CD4-positive, alpha-beta T cell (primary cell): ENCODE measurements around the gene INTS11. TPM values are rescaled to one million over a fixed set of nuclear protein-coding genes. Genes with fewer than 3 reads are reported as not detected.

Source experiments
- ATAC-seq: fragments of 200-7000 bp; cut with Tn5 transposase; one replicate; pipeline ENCODE4 v1.10.0; 2022; ENCODE audit warnings: mild to moderate bottlenecking; ENCODE audit not compliant: poor library complexity
- CTCF ChIA-PET: fragments of 350-600 bp; sonication (Branson Sonifier 250); formaldehyde crosslinking; loops from one replicate; lab custom pipeline; 2021; ENCODE audit warnings: antibody characterized with exemption, inconsistent platforms; lab: Charles Lee
- POLR2A ChIA-PET: fragments of 350-600 bp; sonication (Branson Sonifier 250); formaldehyde crosslinking; loops from one replicate; lab custom pipeline; 2021; ENCODE audit warnings: antibody characterized with exemption, inconsistent platforms; lab: Charles Lee
- DNase-seq, 14 experiments: peaks; one replicate each; pipeline ENCODE4 v3.0.0-alpha.2; 2013 to 2020; ENCODE audit warnings: mixed read lengths in 2 of 14
- H3K27ac ChIP-seq, 2 donors: one replicate each; pipeline versions ENCODE4 v1.5.1 to v1.7.0; 2013; ENCODE audit warnings: low read length in 2 of 2, low read depth in 1 of 2, mild to moderate bottlenecking in 1 of 2
- H3K27me3 ChIP-seq, 2 experiments: 1 replicate in 1 of 2; 2 replicates in 1 of 2; pipeline versions ENCODE4 v1.6.1 to v1.7.0; 2013; ENCODE audit warnings: low read length in 2 of 2, control low read depth in 1 of 2, mild to moderate bottlenecking in 1 of 2, moderate library complexity in 1 of 2; ENCODE audit not compliant: insufficient read depth in 2 of 2, control insufficient read depth in 1 of 2
- H3K36me3 ChIP-seq: one replicate; pipeline ENCODE4 v1.6.1; 2013; ENCODE audit warnings: low read length, control low read depth; ENCODE audit not compliant: insufficient read depth
- H3K4me1 ChIP-seq: one replicate; pipeline ENCODE4 v1.6.1; 2013; ENCODE audit warnings: low read length, control low read depth; ENCODE audit not compliant: insufficient read depth
- H3K4me3 ChIP-seq: one replicate; pipeline ENCODE4 v1.5.1; 2013; ENCODE audit warnings: mild to moderate bottlenecking, low read length, moderate library complexity
- H3K9me3 ChIP-seq, 2 experiments: 1 replicate in 1 of 2; 2 replicates in 1 of 2; pipeline versions ENCODE4 v1.6.1 to v1.7.0; 2013; ENCODE audit warnings: low read length in 2 of 2, mild to moderate bottlenecking in 2 of 2, control low read depth in 1 of 2, moderate library complexity in 1 of 2; ENCODE audit not compliant: control insufficient read depth in 1 of 2, insufficient read depth in 1 of 2
- H3K27ac Mint-ChIP-seq: one replicate; pipeline ENCODE4 v1.8.0; 2020; ENCODE audit warnings: mixed read lengths
- H3K27me3 Mint-ChIP-seq: one replicate; pipeline ENCODE4 v1.8.0; 2021; ENCODE audit warnings: mixed read lengths
- H3K36me3 Mint-ChIP-seq: one replicate; pipeline ENCODE4 v1.8.0; 2021; ENCODE audit warnings: low read depth, mixed read lengths
- H3K4me1 Mint-ChIP-seq: one replicate; pipeline ENCODE4 v1.8.0; 2021; ENCODE audit warnings: low read depth, mixed read lengths
- H3K4me3 Mint-ChIP-seq: one replicate; pipeline ENCODE4 v1.8.0; 2020; ENCODE audit warnings: mild to moderate bottlenecking, mixed read lengths
- H3K9me3 Mint-ChIP-seq: one replicate; pipeline ENCODE4 v1.8.0; 2020; ENCODE audit warnings: mixed read lengths
- intact Hi-C, 2 experiments: fragments of 100-400 bp; cut with DNase I in 1 of 2; cut with micrococcal nuclease in 1 of 2; formaldehyde crosslinking; loops; one replicate each; pipeline versions ENCODE4 v1.15.1 to v1.9.0; 2023 to 2025; cut with DNase I, micrococcal nuclease
- total RNA-seq, 174 experiments: library from RNA in 2 of 174; stranded (reverse) in 2 of 174; gene quantifications; one replicate each; pipeline ENCODE4 v1.2.3 and lab custom pipeline; 2021 to 2026
- TF ChIP-seq, protein P1 (sequence below): fragments of 200-600 bp; IDR thresholded peaks from one replicate; pipeline ENCODE4 v1.8.0; 2022; ENCODE audit warnings: antibody characterized with exemption, mild to moderate bottlenecking

Gene INTS11
- total RNA-seq, 2 experiments from 2014 or later: 130 to 137 TPM

DNA sequence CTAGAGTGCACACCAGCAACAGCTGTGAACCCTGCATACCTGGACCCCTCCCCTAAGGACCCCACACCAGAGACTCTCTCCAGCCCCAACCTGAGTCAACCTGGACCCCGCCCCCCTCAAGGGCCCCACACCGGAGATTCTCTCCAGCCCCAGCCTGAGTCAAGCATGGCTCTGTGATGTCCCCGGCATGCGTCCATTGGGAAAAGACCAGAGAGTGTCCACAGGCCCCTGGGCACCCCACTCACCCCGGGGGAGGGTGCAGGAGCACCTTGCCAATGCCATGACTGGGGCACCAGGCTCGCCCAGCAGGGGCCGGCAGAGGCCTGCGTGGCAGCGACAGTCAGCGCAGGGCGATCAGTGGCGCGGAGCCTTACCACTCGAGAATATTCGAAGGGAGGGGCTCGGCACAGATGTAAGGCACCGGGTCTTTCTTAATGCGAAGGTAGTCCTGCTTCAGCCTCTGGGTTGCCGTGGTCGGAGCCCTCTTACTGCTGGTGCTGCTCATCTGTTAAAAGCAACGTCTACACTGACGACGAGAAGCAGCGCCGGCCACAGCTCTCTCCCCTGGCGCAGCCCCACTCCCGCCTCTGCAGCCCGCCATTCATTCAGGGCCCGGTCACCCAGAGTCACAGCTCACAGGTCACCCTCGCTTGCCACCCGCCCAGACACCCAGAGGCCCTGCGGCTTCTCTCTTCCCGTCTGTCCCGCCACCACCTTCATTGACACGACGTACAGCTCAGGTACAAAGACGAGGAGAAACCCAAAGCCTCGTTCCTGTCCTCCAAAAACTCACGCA lies 56.8 kb downstream of the INTS11 start:
- Histone ChIP-seq H3K9me3 (no peaks in the 10 kb centered on the region), H3K27me3 (no peaks in the 10 kb centered on the region), H3K36me3 (peaks cover 48% of the 10 kb centered on the region), H3K27ac (no peak overlapping the region), H3K4me3 (no peak overlapping the region), H3K4me1 (peaks cover 38% of the 10 kb centered on the region)
- DNase-seq (no peak), ATAC-seq (no peak)
- H3K27ac Mint-ChIP-seq: peak overlapping the region; percentile 58
- H3K4me3 Mint-ChIP-seq: peak overlapping the region; percentile 45
- H3K27me3 Mint-ChIP-seq: no peaks in the 10 kb centered on the region
- peaks cover 63% of the 10 kb centered on the region for H3K36me3 Mint-ChIP-seq
- TF ChIP-seq, protein P1, sequence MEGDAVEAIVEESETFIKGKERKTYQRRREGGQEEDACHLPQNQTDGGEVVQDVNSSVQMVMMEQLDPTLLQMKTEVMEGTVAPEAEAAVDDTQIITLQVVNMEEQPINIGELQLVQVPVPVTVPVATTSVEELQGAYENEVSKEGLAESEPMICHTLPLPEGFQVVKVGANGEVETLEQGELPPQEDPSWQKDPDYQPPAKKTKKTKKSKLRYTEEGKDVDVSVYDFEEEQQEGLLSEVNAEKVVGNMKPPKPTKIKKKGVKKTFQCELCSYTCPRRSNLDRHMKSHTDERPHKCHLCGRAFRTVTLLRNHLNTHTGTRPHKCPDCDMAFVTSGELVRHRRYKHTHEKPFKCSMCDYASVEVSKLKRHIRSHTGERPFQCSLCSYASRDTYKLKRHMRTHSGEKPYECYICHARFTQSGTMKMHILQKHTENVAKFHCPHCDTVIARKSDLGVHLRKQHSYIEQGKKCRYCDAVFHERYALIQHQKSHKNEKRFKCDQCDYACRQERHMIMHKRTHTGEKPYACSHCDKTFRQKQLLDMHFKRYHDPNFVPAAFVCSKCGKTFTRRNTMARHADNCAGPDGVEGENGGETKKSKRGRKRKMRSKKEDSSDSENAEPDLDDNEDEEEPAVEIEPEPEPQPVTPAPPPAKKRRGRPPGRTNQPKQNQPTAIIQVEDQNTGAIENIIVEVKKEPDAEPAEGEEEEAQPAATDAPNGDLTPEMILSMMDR: no peak
- H3K9me3 Mint-ChIP-seq: no peaks in the 10 kb centered on the region
- intact Hi-C loops: no loop called here
- CTCF ChIA-PET: no interaction called here
- POLR2A ChIA-PET: no interaction called here
- peaks cover 30% of the 10 kb centered on the region for H3K4me1 Mint-ChIP-seq

DNA sequence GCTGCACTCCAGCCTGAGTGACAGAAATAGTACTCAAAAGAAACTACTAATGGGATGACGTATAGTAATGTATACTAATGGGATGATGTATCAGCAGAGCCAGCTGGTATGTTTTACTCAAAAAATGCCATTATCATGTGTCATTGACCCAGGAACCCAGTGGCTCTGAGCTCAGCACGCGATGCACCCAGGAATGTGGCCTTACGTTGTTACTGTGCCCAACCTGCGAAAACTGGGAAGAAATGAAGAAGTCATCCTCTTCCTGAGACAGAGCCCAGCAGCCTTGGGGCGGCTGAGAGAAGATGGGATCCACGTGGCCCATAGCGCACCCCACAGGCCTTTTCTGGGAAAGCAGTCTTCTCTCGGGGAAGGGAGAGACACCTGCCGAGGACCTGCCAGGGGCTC lies 59.6 kb downstream of the INTS11 start:
- no peaks in the 10 kb centered on the region for H3K9me3 Mint-ChIP-seq
- CTCF ChIA-PET: interaction anchor here (2.1 kb wide), 1 partner anchor 143 kb away, joined by 9 read pairs; no protein-coding TSS in a partner anchor
- H3K36me3 ChIP-seq: peaks cover 60% of the 10 kb centered on the region
- peaks cover 73% of the 10 kb centered on the region for H3K36me3 Mint-ChIP-seq
- peaks cover 14% of the 10 kb centered on the region for H3K4me1 Mint-ChIP-seq
- no peak overlapping the region for H3K27ac Mint-ChIP-seq
- peak overlapping the region; percentile 20 for H3K4me3 Mint-ChIP-seq
- H3K27me3 ChIP-seq: no peaks in the 10 kb centered on the region
- no peaks in the 10 kb centered on the region for H3K27me3 Mint-ChIP-seq
- no peak overlapping the region for H3K27ac ChIP-seq
- DNase-seq (peak in 2 of 14 experiments; percentile 49 to 51), ATAC-seq (peak; percentile 62)
- intact Hi-C loops: no loop called here
- H3K4me1 ChIP-seq: peaks cover 29% of the 10 kb centered on the region
- no peaks in the 10 kb centered on the region for H3K9me3 ChIP-seq
- H3K4me3 ChIP-seq: no peak overlapping the region
- TF ChIP-seq, protein P1: no peak
- POLR2A ChIA-PET: no interaction called here

DNA sequence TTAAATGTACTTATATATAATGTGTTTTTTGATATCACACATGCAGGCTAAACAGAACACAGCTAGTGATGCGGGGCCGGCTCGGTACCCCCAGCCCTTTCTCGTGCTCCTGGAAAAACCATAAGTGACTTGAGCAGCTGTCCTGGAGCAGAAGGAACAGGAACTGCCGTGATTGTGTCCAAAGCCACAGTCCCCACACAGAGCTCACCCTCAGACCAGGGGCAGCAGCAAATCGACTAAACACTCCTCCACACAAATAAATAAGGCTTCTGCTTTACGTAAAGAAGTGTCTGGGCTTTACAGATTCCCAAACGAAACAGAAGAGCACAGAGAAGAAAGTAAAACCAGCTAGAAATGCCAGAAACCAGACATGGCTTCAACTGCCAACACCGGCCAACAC lies 60.4 kb downstream of the INTS11 start:
- Histone ChIP-seq H3K36me3 (peaks cover 65% of the 10 kb centered on the region), H3K4me1 (peaks cover 22% of the 10 kb centered on the region), H3K4me3 (no peak overlapping the region), H3K27me3 (no peaks in the 10 kb centered on the region), H3K9me3 (no peaks in the 10 kb centered on the region), H3K27ac (no peak overlapping the region)
- H3K9me3 Mint-ChIP-seq: no peaks in the 10 kb centered on the region
- peaks cover 13% of the 10 kb centered on the region for H3K4me1 Mint-ChIP-seq
- no peak overlapping the region for H3K4me3 Mint-ChIP-seq
- ATAC-seq (no peak), DNase-seq (no peak)
- POLR2A ChIA-PET: no interaction called here
- no peaks in the 10 kb centered on the region for H3K27me3 Mint-ChIP-seq
- TF ChIP-seq, protein P1: no peak
- peaks cover 78% of the 10 kb centered on the region for H3K36me3 Mint-ChIP-seq
- intact Hi-C loops: no loop called here
- CTCF ChIA-PET: interaction anchor here (2.1 kb wide), 1 partner anchor 142 kb away, joined by 9 read pairs; no protein-coding TSS in a partner anchor
- no peak overlapping the region for H3K27ac Mint-ChIP-seq
